RKO (cell line): Measurements from ENCODE around the gene SGMS1.

Experiments
- DNase-seq: peaks from one replicate; pipeline ENCODE4 v3.0.0-alpha.2; 2016; ENCODE audit warnings: low spot score

The SGMS1 gene

GRCh38 chr10:50397312-50398140 lies 226.2 kb downstream of the SGMS1 start:
- no peak for DNase-seq

GRCh38 chr10:50396491-50397311 lies 227.1 kb downstream of the SGMS1 start:
- no peak for DNase-seq

- no peak for DNase-seq
These were observed 227.9 kb downstream of the SGMS1 start for GRCh38 chr10:50395851-50396250.

GRCh38 chr10:50395271-50395670 lies 228.5 kb downstream of the SGMS1 start:
- DNase-seq = no peak

GRCh38 chr10:50394832-50395231 lies 228.9 kb downstream of the SGMS1 start:
- DNase-seq = no peak

- no peak for DNase-seq
These were observed 229.8 kb downstream of the SGMS1 start for GRCh38 chr10:50393784-50394467.

GRCh38 chr10:50392966-50393718 lies 230.6 kb downstream of the SGMS1 start:
- no peak for DNase-seq

- DNase-seq = no peak
These were observed 231.3 kb downstream of the SGMS1 start for GRCh38 chr10:50392426-50392825.

GRCh38 chr10:50390302-50390701 lies 233.5 kb downstream of the SGMS1 start:
- DNase-seq = no peak

- no peak for DNase-seq
These were observed 235.6 kb downstream of the SGMS1 start for GRCh38 chr10:50388181-50388580.

- no peak for DNase-seq
These were observed 236.1 kb downstream of the SGMS1 start for GRCh38 chr10:50387732-50388073.

- DNase-seq = no peak
These were observed 236.6 kb downstream of the SGMS1 start for GRCh38 chr10:50387007-50387731.

GRCh38 chr10:50385624-50386023 lies 238.1 kb downstream of the SGMS1 start:
- DNase-seq = no peak

- DNase-seq = no peak
These were observed 238.9 kb downstream of the SGMS1 start for GRCh38 chr10:50384898-50385297.

- no peak for DNase-seq
These were observed 239.5 kb downstream of the SGMS1 start for GRCh38 chr10:50384238-50384637.

GRCh38 chr10:50382576-50383023 lies 241.2 kb downstream of the SGMS1 start:
- DNase-seq = no peak

GRCh38 chr10:50381642-50382041 lies 242.1 kb downstream of the SGMS1 start:
- no peak for DNase-seq

GRCh38 chr10:50379616-50380015 lies 244.1 kb downstream of the SGMS1 start:
- no peak for DNase-seq

GRCh38 chr10:50375745-50376144 lies 248.0 kb downstream of the SGMS1 start:
- no peak for DNase-seq

- no peak for DNase-seq
These were observed 248.7 kb downstream of the SGMS1 start for GRCh38 chr10:50375051-50375452.

- DNase-seq = no peak
These were observed 249.8 kb downstream of the SGMS1 start for GRCh38 chr10:50373821-50374501.
